ENCODE measurements around the gene DACH1.

GRCh38 chr13:71754407-71754974 is 112.5 kb downstream of the DACH1 start:
- TF ChIP-seq POLR2A (IDR thresholded peaks at IDR 0.05) (no peak), CTCF (IDR thresholded peaks at IDR 0.05) (no peak)

All from uterus (tissue), 2 donors.